Gastroesophageal sphincter (tissue), 4 donors: Measurements from ENCODE around the gene MBTD1. TPM values are rescaled to one million over a fixed set of nuclear protein-coding genes. Genes with fewer than 3 reads are reported as not detected.

Source experiments
- ATAC-seq: fragments of 150-250 bp; one replicate; pipeline ENCODE4 v1.9.1; 2016; ENCODE audit warnings: mild to moderate bottlenecking, moderate library complexity
- H3K27ac ChIP-seq, 4 donors: fragments of 200-600 bp; sonication (generic) in 3 of 4; 1 replicate in 3 of 4; 2 replicates in 1 of 4; pipeline ENCODE4 v1.5.1; 2016 to 2019
- H3K27me3 ChIP-seq: fragments of 200-600 bp; sonication (generic); one replicate; pipeline ENCODE4 v1.5.1; 2019
- H3K36me3 ChIP-seq, 2 donors: fragments of 200-600 bp; sonication (generic); one replicate each; pipeline ENCODE4 v1.5.1; 2019; ENCODE audit warnings: control low read depth in 1 of 2
- H3K4me1 ChIP-seq, 3 donors: fragments of 200-600 bp; sonication (generic); 1 replicate in 2 of 3; 2 replicates in 1 of 3; pipeline ENCODE4 v1.5.1; 2016 to 2019; ENCODE audit warnings: control low read depth in 2 of 3
- H3K4me3 ChIP-seq, 2 donors: fragments of 200-600 bp; sonication (generic); one replicate each; pipeline ENCODE4 v1.5.1; 2019; ENCODE audit warnings: mild to moderate bottlenecking in 1 of 2, moderate library complexity in 1 of 2
- H3K9me3 ChIP-seq, 3 donors: fragments of 200-600 bp; sonication (generic); one replicate each; pipeline ENCODE4 v1.5.1; 2017 to 2019; ENCODE audit warnings: control low read depth in 2 of 3
- CTCF ChIP-seq, 4 experiments: fragments of 200-600 bp in 2 of 4; fragments of 450-650 bp in 2 of 4; sonication (generic) in 1 of 4; IDR thresholded peaks; one replicate each; pipeline ENCODE4 v1.5.1; 2017 to 2019; ENCODE audit warnings: antibody characterized with exemption in 4 of 4, mild to moderate bottlenecking in 2 of 4, moderate library complexity in 2 of 4
- EP300 ChIP-seq: sonication (generic); formaldehyde crosslinking; IDR thresholded peaks from one replicate; pipeline ENCODE4 v1.6.1; 2017; ENCODE audit warnings: antibody characterized with exemption, mild to moderate bottlenecking
- POLR2A ChIP-seq, 2 donors: fragments of 450-650 bp; IDR thresholded peaks; one replicate each; pipeline ENCODE4 v1.6.1; 2017; ENCODE audit warnings: antibody characterized with exemption in 2 of 2, mild to moderate bottlenecking in 2 of 2, moderate library complexity in 1 of 2
- POLR2AphosphoS5 ChIP-seq: sonication (generic); formaldehyde crosslinking; IDR thresholded peaks from one replicate; pipeline ENCODE4 v1.6.1; 2017; ENCODE audit warnings: antibody characterized with exemption
- WGBS, 2 donors: methylation state at CpG; one replicate each; pipeline ENCODE4 v1.1.5; 2018; ENCODE audit warnings: low coverage in 1 of 2; 5-methylcytosine and 5-hydroxymethylcytosine counted together
- total RNA-seq, 4 donors: library from RNA; depleted of rRNA; stranded (reverse); fragments of >200 nt; gene quantifications; one replicate each; pipeline ENCODE4 v1.1.0, GENCODE V29; 2016

The MBTD1 gene
- total RNA-seq, 4 donors from 2014 or later: 7.3 to 19.9 (median 13.1) TPM

GRCh38 chr17:51166198-51166986, 93.5 kb downstream of the MBTD1 start, which contains the start of gene NME2:
Gene NME2, plus strand, starts transcription at chr17:51166411. Its CDS starts 420 bp downstream, at chr17:51166831.
- ATAC-seq: peak; percentile 97
- Histone ChIP-seq H3K9me3 (no peaks in the 10 kb centered on the region), H3K4me3 (peak within 1 kb of the TSS; percentile 79 to 88), H3K36me3 (peaks cover 0 to 46% of the 10 kb centered on the region in 2 donors), H3K27ac (peak within 1 kb of the TSS; percentile 84 to 97 (median 95)), H3K27me3 (no peaks in the 10 kb centered on the region), H3K4me1 (peaks cover 0 to 26% (median 11%) of the 10 kb centered on the region in 3 donors)
- TF ChIP-seq POLR2AphosphoS5: peak; percentile 74
- TF ChIP-seq EP300: no peak
- TF ChIP-seq POLR2A (IDR thresholded peaks at IDR 0.05): peak; percentile 59 to 68
- peak in 1 of 4 experiments; percentile 21 for TF ChIP-seq CTCF (IDR thresholded peaks at IDR 0.05)
- WGBS, 2 donors: 0 to 2% methylated on average over 2 to 22 of the region's 98 CpGs

- Histone ChIP-seq H3K27ac (peak overlapping the region; percentile 84 to 97 (median 95)), H3K4me3 (peak overlapping the region; percentile 79 to 88), H3K9me3 (no peaks in the 10 kb centered on the region), H3K4me1 (peaks cover 0 to 26% (median 11%) of the 10 kb centered on the region in 3 donors), H3K27me3 (no peaks in the 10 kb centered on the region), H3K36me3 (peaks cover 0 to 46% of the 10 kb centered on the region in 2 donors)
- WGBS, 2 donors: 1 to 2% methylated on average over 12 to 17 of the region's 21 CpGs
- no peak for TF ChIP-seq EP300
- no peak for TF ChIP-seq POLR2AphosphoS5
- no peak for TF ChIP-seq POLR2A (IDR thresholded peaks at IDR 0.05)
- TF ChIP-seq CTCF (IDR thresholded peaks at IDR 0.05): no peak
- no peak for ATAC-seq
These were observed 94.1 kb downstream of the MBTD1 start for GRCh38 chr17:51165680-51166197.

- Histone ChIP-seq H3K9me3 (no peaks in the 10 kb centered on the region), H3K4me3 (peak overlapping the region; percentile 79 to 88), H3K27me3 (no peaks in the 10 kb centered on the region), H3K27ac (peak overlapping the region; percentile 84 to 97 (median 95)), H3K4me1 (peaks cover 0 to 26% (median 11%) of the 10 kb centered on the region in 3 donors), H3K36me3 (peaks cover 0 to 46% of the 10 kb centered on the region in 2 donors)
- ATAC-seq: no peak
- WGBS, 2 donors: 72 to 73% methylated on average over 7 to 8 of the region's 16 CpGs
- no peak for TF ChIP-seq POLR2A (IDR thresholded peaks at IDR 0.05)
- no peak for TF ChIP-seq POLR2AphosphoS5
- no peak for TF ChIP-seq CTCF (IDR thresholded peaks at IDR 0.05)
- no peak for TF ChIP-seq EP300
These were observed 94.8 kb downstream of the MBTD1 start for GRCh38 chr17:51164911-51165679.

- ATAC-seq: no peak
- Histone ChIP-seq H3K27ac (no peak overlapping the region), H3K36me3 (peaks cover 0 to 41% of the 10 kb centered on the region in 2 donors), H3K27me3 (no peaks in the 10 kb centered on the region), H3K4me3 (no peak overlapping the region), H3K4me1 (peaks cover 0 to 8% (median 5%) of the 10 kb centered on the region in 3 donors), H3K9me3 (no peaks in the 10 kb centered on the region)
- no peak for TF ChIP-seq POLR2AphosphoS5
- TF ChIP-seq EP300: no peak
- TF ChIP-seq CTCF (IDR thresholded peaks at IDR 0.05): no peak
- no peak for TF ChIP-seq POLR2A (IDR thresholded peaks at IDR 0.05)
- 74% methylated on average over 3 of the region's 3 CpGs; no CpG with 5 or more reads in 1 of the 2 donors for WGBS, 2 donors
These were observed 98.3 kb downstream of the MBTD1 start for GRCh38 chr17:51161541-51161940.
